NCI-H1694 treated with DMSO at 0.1 percent for 48 hours (cell line): Measurements from ENCODE around the gene JOSD2.

ENCODE experiments used
- DNase-seq: peaks from one replicate; lab custom pipeline; 2025; lab: John Stamatoyannopoulos, UW

Gene JOSD2

GRCh38 chr19:50493171-50493570 is 17.8 kb downstream of the JOSD2 start:
- no peak for DNase-seq

- DNase-seq: no peak
These were observed 18.5 kb downstream of the JOSD2 start for GRCh38 chr19:50492303-50493052.

- DNase-seq: no peak
These were observed 20.0 kb downstream of the JOSD2 start for GRCh38 chr19:50490991-50491472.

- DNase-seq: no peak
These were observed 20.6 kb downstream of the JOSD2 start for GRCh38 chr19:50490411-50490811.

GRCh38 chr19:50489461-50490011 is 21.5 kb downstream of the JOSD2 start:
- DNase-seq: no peak

- DNase-seq: no peak
These were observed 22.4 kb downstream of the JOSD2 start for GRCh38 chr19:50488389-50489194.

- DNase-seq: peak; percentile 6
These were observed 24.0 kb downstream of the JOSD2 start for GRCh38 chr19:50486823-50487515.

- no peak for DNase-seq
These were observed 25.6 kb downstream of the JOSD2 start for GRCh38 chr19:50485284-50485955.

- DNase-seq: no peak
These were observed 28.1 kb downstream of the JOSD2 start for GRCh38 chr19:50482916-50483315.

GRCh38 chr19:50482271-50482855 is 28.6 kb downstream of the JOSD2 start:
- DNase-seq: no peak

GRCh38 chr19:50481351-50482149 is 29.4 kb downstream of the JOSD2 start:
- DNase-seq: no peak

GRCh38 chr19:50480281-50481111 is 30.5 kb downstream of the JOSD2 start:
- DNase-seq: no peak

- DNase-seq: no peak
These were observed 31.2 kb downstream of the JOSD2 start for GRCh38 chr19:50479761-50480251.

GRCh38 chr19:50478901-50479715 is 31.9 kb downstream of the JOSD2 start:
- no peak for DNase-seq

GRCh38 chr19:50477751-50478515 is 33.1 kb downstream of the JOSD2 start:
- no peak for DNase-seq

GRCh38 chr19:50476907-50477238 is 34.1 kb downstream of the JOSD2 start:
- DNase-seq: no peak

GRCh38 chr19:50476224-50476906 is 34.6 kb downstream of the JOSD2 start, which contains the start of the genes EMC10 and GARIN5A:
Gene EMC10, plus strand, starts transcription at chr19:50476507. Its CDS starts 38 bp downstream, at chr19:50476545.
Gene GARIN5A, minus strand, starts transcription at chr19:50476848. Its CDS starts 460 bp downstream, at chr19:50476388.
- peak; percentile 73 for DNase-seq
